GM12891 (cell line): ENCODE measurements around the gene NDST3.

ENCODE experiments used
- PAX5 ChIP-seq: IDR thresholded peaks from 2 replicates; pipeline ENCODE4 v1.6.1; 2011; ENCODE audit warnings: low read length, moderate library complexity, mild to moderate bottlenecking; ENCODE audit not compliant: insufficient read depth, severe bottlenecking
- POLR2A ChIP-seq: IDR thresholded peaks from 2 replicates; pipeline ENCODE4 v1.6.1; 2011; ENCODE audit warnings: low read depth, low read length, control low read depth
- POLR2AphosphoS5 ChIP-seq: IDR thresholded peaks from 2 replicates; pipeline ENCODE4 v1.6.1; 2011; ENCODE audit warnings: low read depth, low read length, control low read depth
- POU2F2 ChIP-seq: IDR thresholded peaks from 2 replicates; pipeline ENCODE4 v1.6.1; 2011; ENCODE audit warnings: low read depth, mild to moderate bottlenecking, control low read depth, low read length, moderate library complexity
- TAF1 ChIP-seq: IDR thresholded peaks from 2 replicates; pipeline ENCODE4 v1.6.1; 2011; ENCODE audit warnings: low read depth, low read length, control low read depth

- TF ChIP-seq POU2F2, result no peak
- TF ChIP-seq POLR2A, result no peak
- no peak for TF ChIP-seq TAF1
- TF ChIP-seq POLR2AphosphoS5, result no peak
- TF ChIP-seq PAX5, result no peak
Observed at GRCh38 chr4:118180776-118181175, 146.5 kb downstream of the NDST3 start.
